ENCODE data around the gene ZBTB20. TPM values are rescaled to one million over a fixed set of nuclear protein-coding genes. Genes with fewer than 3 reads are reported as not detected.

Gene ZBTB20
- total RNA-seq, 4 donors from 2014 or later: 4.1 to 41.8 (median 11.6) TPM

DNA sequence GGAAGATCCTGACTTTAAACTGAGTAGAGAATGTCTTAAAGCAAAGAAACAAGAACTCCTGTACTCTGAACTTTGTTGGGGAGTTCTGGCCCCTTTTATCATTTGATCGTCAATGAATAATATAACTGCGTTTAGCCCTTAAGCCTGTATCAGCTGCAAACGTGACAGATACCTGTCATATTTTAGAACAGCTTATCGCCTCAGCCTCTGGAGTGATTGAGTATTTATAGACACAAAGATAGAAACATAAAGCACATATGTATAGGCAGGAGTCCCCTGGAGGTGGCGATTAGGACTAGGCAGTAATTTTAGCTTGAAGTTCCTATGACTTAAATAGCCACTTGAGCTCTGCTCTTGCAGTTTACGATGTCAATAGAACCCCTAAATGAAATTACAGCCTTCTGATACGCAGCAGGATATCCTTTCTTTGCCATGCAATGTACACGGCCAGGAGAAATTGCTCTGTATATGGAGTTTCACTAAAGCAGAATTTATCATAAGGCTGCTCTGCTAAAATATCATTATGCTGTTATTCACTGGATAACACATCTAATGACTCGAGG, 531.5 kb downstream of the ZBTB20 start:
- Histone ChIP-seq H3K9me3 (no peaks in the 10 kb centered on the region), H3K4me3 (no peak overlapping the region), H3K4me1 (no peaks in the 10 kb centered on the region), H3K36me3 (no peaks in the 10 kb centered on the region), H3K27ac (no peak overlapping the region), H3K27me3 (no peaks in the 10 kb centered on the region)
- DNase-seq: no peak
- WGBS, 2 donors: 85 to 88% methylated on average over 9 of the region's 9 CpGs
- intact Hi-C loops (cut with DNase I): no loop called here
- TF ChIP-seq, protein P1, sequence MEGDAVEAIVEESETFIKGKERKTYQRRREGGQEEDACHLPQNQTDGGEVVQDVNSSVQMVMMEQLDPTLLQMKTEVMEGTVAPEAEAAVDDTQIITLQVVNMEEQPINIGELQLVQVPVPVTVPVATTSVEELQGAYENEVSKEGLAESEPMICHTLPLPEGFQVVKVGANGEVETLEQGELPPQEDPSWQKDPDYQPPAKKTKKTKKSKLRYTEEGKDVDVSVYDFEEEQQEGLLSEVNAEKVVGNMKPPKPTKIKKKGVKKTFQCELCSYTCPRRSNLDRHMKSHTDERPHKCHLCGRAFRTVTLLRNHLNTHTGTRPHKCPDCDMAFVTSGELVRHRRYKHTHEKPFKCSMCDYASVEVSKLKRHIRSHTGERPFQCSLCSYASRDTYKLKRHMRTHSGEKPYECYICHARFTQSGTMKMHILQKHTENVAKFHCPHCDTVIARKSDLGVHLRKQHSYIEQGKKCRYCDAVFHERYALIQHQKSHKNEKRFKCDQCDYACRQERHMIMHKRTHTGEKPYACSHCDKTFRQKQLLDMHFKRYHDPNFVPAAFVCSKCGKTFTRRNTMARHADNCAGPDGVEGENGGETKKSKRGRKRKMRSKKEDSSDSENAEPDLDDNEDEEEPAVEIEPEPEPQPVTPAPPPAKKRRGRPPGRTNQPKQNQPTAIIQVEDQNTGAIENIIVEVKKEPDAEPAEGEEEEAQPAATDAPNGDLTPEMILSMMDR (IDR thresholded peaks at IDR 0.05): no peak
- no peak for TF ChIP-seq POLR2A (IDR thresholded peaks at IDR 0.05)

DNA sequence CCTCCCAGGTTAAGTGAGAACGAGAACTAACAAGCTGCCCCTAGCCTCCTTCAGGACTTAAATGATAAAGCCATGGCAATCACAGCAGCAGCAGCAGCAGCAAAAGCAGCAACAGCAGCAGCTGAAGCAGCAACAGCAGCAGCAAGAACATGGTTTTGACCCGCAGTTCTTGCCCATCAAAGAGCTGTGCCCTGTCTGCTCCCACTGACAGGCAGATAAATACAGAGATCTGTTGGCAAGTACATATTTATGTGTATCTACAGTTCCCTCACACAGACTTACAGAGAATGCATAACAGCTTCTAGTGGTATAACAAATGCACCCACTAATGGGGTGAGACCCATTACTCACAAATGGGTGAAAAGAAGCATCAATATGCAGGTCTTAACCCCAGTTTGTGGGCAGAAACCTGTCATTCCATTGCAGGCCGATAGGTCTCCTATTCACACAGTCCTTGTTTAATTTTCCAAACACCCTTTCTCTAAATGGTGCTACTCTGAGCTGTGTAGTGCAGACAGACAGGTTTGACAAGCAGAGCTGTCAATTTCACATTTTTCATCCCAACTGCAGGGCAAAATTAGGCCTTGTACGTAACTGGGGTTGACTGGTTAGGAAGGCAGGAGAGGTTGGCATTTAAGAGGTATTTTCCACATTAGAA, 537.0 kb downstream of the ZBTB20 start:
- TF ChIP-seq, protein P1 (IDR thresholded peaks at IDR 0.05): no peak
- no peak for TF ChIP-seq POLR2A (IDR thresholded peaks at IDR 0.05)
- WGBS, 2 donors: 86 to 91% methylated on average over 4 of the region's 4 CpGs
- H3K4me1 ChIP-seq: peaks cover 0 to 12% (median 0%) of the 10 kb centered on the region in 3 donors
- DNase-seq: no peak
- H3K27ac ChIP-seq: no peak overlapping the region
- intact Hi-C loops (cut with DNase I): no loop called here
- H3K36me3 ChIP-seq: no peaks in the 10 kb centered on the region
- H3K9me3 ChIP-seq: no peaks in the 10 kb centered on the region
- H3K4me3 ChIP-seq: no peak overlapping the region
- no peaks in the 10 kb centered on the region for H3K27me3 ChIP-seq

DNA sequence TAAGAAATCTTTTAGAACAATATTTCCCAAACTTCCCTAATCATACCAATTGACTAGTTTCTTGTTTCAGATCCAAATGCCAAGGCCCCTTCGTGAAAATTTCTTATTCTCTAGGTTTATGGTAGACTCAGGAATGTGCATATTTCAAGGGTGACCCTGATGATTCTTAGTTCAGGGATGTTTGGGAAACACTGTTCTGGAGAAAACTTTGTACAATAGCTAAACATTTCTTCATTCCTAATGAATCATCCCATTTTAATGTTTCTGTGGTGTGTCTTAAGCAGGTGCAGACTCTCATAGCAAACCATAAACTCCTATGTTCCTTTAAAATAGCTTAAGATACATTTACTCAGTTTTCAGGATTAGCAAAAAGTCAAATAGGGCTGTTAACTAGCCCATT, 538.8 kb downstream of the ZBTB20 start:
- no peaks in the 10 kb centered on the region for H3K27me3 ChIP-seq
- no peaks in the 10 kb centered on the region for H3K9me3 ChIP-seq
- WGBS, 2 donors: 66 to 73% methylated on average over 1 of the region's 1 CpG
- H3K4me1 ChIP-seq: peaks cover 0 to 12% (median 0%) of the 10 kb centered on the region in 3 donors
- no peaks in the 10 kb centered on the region for H3K36me3 ChIP-seq
- no peak overlapping the region for H3K27ac ChIP-seq
- intact Hi-C loops (cut with DNase I): no loop called here
- DNase-seq: no peak
- TF ChIP-seq, protein P1 (IDR thresholded peaks at IDR 0.05): no peak
- TF ChIP-seq POLR2A (IDR thresholded peaks at IDR 0.05): no peak
- H3K4me3 ChIP-seq: no peak overlapping the region

DNA sequence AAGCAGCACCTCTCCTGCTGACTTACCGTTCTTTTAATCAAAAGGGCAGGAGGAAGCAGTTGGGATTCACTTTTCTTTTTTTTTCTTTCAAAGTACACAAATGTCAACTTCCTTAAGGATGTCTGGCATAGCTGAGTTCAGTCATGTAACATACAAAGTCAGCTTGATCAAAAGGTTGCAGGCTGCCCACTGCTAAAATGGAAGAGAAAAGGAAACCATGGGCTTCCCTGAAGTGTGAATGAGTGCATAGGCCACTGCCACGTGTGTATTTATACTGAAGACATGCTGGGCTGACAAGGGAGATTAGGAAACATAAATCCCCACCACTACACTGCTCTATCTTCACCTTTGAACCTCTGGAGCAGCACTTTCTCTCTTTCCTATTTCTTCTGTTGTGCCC, 540.8 kb downstream of the ZBTB20 start:
- H3K36me3 ChIP-seq: no peaks in the 10 kb centered on the region
- WGBS, 2 donors: 26 to 38% methylated on average over 2 of the region's 2 CpGs
- H3K9me3 ChIP-seq: no peaks in the 10 kb centered on the region
- no peak overlapping the region for H3K4me3 ChIP-seq
- intact Hi-C loops (cut with DNase I): no loop called here
- no peak overlapping the region for H3K27ac ChIP-seq
- H3K27me3 ChIP-seq: no peaks in the 10 kb centered on the region
- TF ChIP-seq, protein P1 (IDR thresholded peaks at IDR 0.05): no peak
- TF ChIP-seq POLR2A (IDR thresholded peaks at IDR 0.05): no peak
- H3K4me1 ChIP-seq: peaks cover 0 to 12% (median 0%) of the 10 kb centered on the region in 3 donors
- no peak for DNase-seq

DNA sequence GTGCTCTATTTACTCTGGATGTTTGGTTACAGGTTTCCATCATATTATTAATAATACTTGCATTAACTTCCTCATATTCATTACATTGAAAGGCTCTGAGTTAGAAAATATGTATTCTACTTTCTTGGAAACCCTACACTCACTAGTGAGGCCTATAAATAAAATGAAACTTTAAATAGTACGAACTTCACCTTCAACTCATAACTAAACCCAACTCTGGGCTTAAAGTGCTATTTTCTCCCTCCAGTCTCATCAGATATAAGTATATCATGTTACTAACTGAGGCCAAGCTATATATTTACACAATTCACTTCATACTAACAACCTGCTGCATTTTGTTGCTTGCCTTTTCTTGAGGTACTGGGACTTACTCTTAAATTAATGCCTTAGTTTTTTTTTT, 546.5 kb downstream of the ZBTB20 start:
- H3K4me1 ChIP-seq: no peaks in the 10 kb centered on the region
- DNase-seq: no peak
- H3K27ac ChIP-seq: no peak overlapping the region
- WGBS, 2 donors: 78 to 91% methylated on average over 1 of the region's 1 CpG
- H3K9me3 ChIP-seq: no peaks in the 10 kb centered on the region
- TF ChIP-seq POLR2A (IDR thresholded peaks at IDR 0.05): no peak
- TF ChIP-seq, protein P1 (IDR thresholded peaks at IDR 0.05): no peak
- no peak overlapping the region for H3K4me3 ChIP-seq
- no peaks in the 10 kb centered on the region for H3K27me3 ChIP-seq
- no peaks in the 10 kb centered on the region for H3K36me3 ChIP-seq
- intact Hi-C loops (cut with DNase I): no loop called here
